ENCODE results near the gene WRAP73. TPM values are rescaled to one million over a fixed set of nuclear protein-coding genes. Genes with fewer than 3 reads are reported as not detected.

The WRAP73 gene, protein sequence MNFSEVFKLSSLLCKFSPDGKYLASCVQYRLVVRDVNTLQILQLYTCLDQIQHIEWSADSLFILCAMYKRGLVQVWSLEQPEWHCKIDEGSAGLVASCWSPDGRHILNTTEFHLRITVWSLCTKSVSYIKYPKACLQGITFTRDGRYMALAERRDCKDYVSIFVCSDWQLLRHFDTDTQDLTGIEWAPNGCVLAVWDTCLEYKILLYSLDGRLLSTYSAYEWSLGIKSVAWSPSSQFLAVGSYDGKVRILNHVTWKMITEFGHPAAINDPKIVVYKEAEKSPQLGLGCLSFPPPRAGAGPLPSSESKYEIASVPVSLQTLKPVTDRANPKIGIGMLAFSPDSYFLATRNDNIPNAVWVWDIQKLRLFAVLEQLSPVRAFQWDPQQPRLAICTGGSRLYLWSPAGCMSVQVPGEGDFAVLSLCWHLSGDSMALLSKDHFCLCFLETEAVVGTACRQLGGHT
- 10 to 100 TPM; 10.9 to 13.7 TPM for total RNA-seq
- long read RNA-seq, donor 1, transcript WRAP73-201 (12 exons, 1,665 nt): major isoform, 9 of 11 reads
- long read RNA-seq, donor 1, partial matches to known transcripts: 0 of 11 reads
- long read RNA-seq, donor 1, other reads (novel, unspliced or antisense): 1 of 11 reads
- long read RNA-seq, donor 2, transcript WRAP73-201 (12 exons, 1,665 nt): major isoform, 61 of 100 reads
- long read RNA-seq, donor 2, transcript WRAP73-202 (11 exons, 1,998 nt): minor isoform, 8 of 100 reads
- long read RNA-seq, donor 2, partial matches to known transcripts: 11 of 100 reads
- long read RNA-seq, donor 2, other reads (novel, unspliced or antisense): 20 of 100 reads

DNA sequence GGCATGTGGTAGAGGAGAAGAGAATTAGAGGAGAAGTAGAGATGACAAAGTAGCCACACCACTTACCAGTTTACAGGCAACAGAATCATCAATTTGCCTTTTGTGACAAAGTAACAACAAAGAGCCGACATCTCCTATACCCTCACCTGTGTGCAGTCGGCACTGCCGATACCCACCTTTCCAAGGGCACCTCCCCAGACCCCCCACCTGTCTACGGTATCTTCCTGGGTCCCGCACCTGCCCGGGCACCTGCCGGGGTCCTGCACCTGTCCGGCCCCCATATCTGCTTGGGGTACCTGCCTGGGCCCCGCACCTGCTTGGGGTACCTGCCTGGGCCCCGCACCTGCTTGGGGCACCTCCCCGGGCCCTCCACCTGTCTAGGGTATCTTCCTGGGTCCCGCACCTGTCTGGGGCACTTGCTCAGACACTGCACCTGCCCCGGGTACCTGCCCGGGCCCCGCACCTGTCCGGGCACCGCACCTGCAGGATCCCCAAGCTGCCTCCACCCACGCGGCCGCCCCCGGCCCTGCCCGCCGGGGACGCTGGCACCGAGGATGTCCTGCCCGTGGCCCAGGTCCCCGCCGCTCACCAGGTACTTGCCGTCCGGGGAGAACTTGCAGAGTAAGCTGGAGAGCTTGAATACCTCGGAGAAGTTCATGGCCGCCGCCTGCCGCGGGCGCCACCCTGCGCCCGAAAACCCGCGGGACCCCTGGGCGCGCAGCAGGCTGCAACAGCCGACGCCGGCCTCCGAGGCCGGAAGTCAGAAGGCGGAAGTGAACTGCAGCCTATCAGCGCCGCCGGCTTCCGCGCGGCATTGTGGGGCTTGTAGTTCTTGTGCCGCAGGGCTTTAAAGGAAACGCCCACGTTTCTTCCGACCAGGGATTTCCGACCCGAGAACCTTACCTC is at the start of gene WRAP73:
WRAP73 (minus strand) TSS at position 762 of the 906 bp plus-strand sequence; CDS start at position 658, 104 bp downstream.
- intact Hi-C loops (cut with DNase I): no loop called here
- DNase-seq (ENCODE audit: low spot score): peak; percentile 97

DNA sequence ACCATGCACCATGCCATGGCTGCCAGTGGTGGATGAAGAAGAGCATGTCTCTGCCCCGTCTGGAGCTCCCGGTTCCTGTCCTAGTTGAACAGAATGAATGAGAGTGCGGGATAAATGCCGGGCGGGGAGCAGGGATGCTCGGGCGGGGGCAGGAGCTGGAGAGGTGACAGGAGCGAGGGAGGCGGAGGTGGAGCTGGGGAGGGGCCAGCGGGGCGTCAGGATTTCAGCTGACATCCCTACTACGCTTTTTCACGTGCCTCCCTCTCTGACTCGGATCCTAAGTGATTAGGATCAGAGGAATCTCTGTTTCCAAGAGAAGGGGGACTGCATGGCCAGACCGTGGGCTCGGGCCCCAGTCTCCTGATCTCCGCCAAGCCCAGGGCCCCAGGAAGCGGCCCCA is 49.7 kb upstream of the WRAP73 start:
- intact Hi-C loops (cut with DNase I): no loop called here
- DNase-seq (ENCODE audit: low spot score): no peak

DNA sequence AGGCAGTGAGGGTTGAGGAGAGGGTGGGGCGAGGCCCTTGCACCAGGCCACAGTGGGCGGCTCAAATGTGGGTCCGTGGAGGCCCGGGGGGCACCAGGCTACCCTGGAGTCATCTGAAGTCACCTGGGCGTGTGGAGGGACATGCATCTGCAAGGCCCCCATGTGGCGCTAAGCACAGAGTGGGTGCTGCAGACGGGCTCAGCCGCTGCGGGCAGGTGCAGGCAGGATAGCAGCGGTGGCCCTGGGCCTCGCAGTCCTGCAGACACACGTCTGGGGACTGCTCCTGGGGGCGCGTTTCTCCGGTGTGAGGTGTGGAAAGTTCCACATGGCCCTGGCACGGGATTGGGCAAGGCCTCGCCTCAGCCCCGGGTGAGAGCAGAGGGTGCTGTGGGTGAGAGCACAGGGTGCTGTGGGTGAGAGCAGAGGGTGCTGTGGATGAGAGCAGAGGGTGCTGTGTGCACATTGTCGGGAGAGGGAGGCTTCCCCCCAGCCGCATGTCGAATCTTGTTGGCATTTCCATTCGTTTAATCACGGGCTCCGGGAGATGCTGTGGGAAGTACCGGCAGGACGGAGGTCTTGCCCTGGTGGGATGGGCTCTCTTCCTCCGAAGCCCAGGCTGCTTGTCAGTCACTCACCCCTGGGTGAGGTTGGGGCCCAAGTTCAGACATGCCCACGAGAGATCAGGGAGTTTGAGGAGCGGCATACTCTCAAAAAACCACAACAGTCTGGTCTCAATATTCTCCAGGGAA is 48.9 kb upstream of the WRAP73 start:
- intact Hi-C loops (cut with DNase I): no loop called here
- no peak for DNase-seq (ENCODE audit: low spot score)

DNA sequence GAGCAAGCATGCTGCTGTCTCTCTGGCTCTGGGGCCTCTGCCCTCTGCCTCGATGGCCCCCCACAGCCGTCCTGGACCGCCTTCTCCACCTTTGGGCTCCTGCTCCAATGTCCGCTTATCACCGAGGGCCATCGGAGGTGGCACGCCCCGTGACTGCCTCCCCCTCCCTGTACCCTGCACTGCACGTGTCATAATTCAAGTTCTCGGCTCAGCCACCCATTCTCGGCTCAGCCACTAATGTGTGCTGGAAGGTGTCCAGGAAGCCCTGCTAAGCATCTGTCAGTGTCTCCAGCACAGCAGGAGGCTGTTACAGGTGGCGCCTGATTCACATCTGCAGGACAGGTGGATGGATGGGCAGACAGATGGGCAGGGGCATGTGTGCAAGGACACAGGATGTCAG is 47.9 kb upstream of the WRAP73 start:
- intact Hi-C loops (cut with DNase I): no loop called here
- no peak for DNase-seq (ENCODE audit: low spot score)

DNA sequence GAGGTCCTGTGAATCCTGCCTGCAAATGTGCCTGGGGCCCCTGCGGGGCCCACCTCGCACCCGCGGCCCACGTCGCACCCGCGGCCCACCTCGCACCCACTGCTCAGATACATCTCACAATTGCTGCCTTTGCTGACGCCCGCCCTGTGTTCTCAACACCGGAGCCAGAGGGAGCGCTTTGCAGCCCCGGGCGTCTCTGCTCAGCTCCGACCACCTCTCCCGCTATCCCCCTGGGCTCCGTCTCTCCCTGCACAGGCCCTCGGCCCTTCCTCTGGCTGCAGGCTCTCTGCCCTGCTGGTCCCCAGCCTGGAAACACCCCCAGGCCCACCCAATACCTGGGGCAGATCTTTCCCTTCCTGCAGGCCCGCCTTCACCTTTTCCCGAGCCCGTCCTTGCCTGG is 47.2 kb upstream of the WRAP73 start:
- intact Hi-C loops (cut with DNase I): no loop called here
- DNase-seq (ENCODE audit: low spot score): no peak

DNA sequence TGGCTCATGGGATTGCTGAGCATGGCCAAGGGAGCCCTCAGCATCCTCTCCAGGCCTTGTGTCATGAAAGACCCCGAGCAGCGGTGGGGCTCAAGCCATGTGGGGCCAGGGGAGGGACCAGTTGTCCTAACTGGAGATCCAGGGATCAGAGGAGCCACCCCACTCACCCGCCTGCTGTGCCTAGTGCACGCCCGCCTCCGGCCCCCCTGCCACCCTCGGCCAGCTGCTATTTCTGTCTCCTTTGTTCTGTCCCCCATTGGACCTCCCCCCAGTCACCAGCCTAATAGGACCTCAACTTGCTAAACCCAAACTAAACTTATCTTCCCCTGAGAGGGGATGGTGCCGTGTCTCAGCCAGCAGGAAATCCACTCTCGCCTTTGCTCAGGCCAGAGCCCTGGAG is 46.8 kb upstream of the WRAP73 start:
- intact Hi-C loops (cut with DNase I): no loop called here

DNA sequence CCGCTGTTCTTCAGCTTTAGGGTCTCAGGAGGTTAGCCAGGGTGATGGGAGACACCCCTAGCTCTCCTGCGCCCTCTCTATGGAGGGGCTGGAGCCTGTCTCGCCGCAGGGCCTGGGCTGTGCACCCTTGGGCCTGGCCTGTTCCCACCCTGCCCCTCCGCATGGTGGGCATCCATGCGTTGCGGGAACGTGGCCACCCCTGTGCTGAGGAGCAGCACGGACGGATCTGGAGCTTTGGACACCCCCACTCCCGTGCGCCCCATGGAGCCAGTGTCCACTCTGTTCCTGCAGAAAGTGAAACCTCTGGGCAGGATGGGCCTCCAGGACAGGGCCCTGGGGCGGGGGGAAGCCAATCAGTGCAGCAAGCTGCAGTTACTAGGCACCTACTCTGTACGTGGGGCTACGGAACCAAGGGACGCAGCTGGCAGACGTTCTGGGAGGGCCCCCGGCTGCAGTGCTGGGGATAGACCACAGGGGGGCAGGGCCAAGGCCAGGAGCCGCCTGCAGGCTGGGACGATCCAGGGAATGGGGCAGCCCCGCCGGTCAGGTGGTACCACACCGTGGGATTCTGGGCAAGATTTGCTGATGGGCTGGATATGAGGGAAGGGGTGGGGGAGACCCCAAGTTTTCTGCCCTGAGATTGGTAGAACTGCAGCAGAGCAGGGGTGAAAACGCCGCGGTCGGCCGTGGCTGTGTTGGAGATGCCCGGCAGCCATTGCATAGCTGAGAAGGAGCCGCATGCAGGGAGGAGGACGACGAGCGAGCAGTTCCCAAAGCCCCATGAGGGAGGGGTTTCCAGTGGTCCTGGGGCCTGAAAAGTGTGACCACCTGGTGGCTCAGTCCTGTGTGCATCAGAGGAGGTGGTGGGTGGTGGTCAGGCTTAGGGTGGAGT is 45.7 kb upstream of the WRAP73 start:
- intact Hi-C loops (cut with DNase I): no loop called here
- no peak for DNase-seq (ENCODE audit: low spot score)

More for the DNA sequence above, 46.8 kb upstream of the WRAP73 start:
- no peak for DNase-seq (ENCODE audit: low spot score)

DNA sequence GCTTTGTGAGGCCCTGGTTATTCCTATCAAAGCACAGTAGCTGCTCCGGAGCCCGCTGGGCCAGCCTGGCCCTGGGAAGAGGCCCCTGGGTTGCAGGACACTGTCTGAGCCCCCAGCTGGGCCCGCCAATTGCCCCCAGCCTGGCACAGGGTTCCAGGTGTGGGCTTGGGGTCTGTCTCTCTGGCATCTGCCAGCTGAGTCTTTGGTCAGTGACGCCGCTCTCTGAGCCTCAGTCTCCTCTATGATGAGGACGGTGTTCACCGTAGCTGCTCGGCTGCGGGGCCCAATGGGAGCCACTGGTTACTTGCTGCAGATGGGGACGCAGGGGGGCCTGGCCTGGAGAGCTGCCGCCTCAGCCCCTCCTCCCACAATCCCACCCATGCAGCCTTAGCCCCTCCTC is 43.4 kb upstream of the WRAP73 start:
- intact Hi-C loops (cut with DNase I): loop anchor here in 1 of 2 donors (5.0 kb wide), 1 partner anchor 694 kb away; no protein-coding TSS in a partner anchor
- DNase-seq (ENCODE audit: low spot score): no peak

DNA sequence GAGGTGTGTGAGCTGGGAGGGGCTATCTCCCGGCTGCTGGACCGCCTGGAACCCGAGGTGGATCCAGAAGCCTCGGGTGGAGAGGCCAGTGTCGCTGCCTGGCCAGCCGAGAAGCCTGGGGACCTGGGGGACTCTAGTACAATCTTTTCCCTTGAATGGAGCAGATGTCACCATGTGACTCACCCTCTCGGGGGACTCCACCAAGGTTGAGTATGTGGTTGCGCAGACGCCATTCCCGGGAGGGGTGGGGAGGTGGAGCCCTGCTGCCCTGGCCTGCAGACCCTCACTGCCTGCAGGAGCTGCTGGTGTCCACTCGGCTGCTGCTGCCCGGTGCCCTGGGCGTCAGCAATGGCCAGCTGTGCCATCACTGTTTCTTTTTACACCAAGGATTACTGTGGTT is 42.7 kb upstream of the WRAP73 start:
- intact Hi-C loops (cut with DNase I): loop anchor here in 1 of 2 donors (5.0 kb wide), 1 partner anchor 695 kb away; no protein-coding TSS in a partner anchor
- no peak for DNase-seq (ENCODE audit: low spot score)

DNA sequence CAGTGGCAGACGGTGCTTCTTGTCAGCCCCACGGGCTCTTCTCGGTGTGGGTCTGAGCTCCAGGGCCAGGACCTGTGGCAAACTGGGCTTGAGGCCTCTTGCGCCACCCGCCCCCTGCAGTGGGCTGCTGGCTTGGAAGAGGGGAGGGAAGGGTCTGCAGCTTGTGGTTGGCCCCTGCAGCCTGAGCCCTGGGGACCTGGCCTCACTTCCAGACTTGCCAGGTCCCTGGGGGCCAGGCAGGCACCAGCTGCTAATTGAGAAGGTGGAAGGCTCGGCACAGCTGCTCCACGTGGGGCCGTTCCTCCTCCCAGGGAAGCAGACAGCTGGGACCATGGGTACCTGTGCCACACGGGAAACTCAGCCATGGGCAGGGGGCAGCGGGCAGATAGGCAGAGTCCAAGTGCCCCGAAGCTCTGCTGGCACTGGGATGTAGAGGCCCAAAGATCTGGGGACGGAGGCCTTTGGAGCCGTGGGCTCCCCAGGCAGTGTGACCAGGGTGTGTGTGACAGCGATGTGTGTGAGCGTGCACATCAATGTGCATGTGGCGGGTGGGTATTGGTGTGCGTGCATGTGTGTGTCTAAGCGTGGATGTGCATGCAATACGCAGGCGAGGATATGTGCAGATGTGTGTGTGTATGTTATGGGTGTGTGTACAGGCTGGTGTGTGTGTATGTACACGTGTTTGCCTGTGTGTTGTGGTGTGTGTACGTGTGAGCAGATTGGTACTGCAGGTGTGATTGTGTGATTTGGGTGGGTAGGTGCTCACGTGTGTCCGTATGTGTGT is 41.7 kb upstream of the WRAP73 start:
- no peak for DNase-seq (ENCODE audit: low spot score)
- intact Hi-C loops (cut with DNase I): loop anchor here in 1 of 2 donors (1.0 to 5.0 kb wide), 2 partner anchors 43 to 696 kb away; no protein-coding TSS in a partner anchor

DNA sequence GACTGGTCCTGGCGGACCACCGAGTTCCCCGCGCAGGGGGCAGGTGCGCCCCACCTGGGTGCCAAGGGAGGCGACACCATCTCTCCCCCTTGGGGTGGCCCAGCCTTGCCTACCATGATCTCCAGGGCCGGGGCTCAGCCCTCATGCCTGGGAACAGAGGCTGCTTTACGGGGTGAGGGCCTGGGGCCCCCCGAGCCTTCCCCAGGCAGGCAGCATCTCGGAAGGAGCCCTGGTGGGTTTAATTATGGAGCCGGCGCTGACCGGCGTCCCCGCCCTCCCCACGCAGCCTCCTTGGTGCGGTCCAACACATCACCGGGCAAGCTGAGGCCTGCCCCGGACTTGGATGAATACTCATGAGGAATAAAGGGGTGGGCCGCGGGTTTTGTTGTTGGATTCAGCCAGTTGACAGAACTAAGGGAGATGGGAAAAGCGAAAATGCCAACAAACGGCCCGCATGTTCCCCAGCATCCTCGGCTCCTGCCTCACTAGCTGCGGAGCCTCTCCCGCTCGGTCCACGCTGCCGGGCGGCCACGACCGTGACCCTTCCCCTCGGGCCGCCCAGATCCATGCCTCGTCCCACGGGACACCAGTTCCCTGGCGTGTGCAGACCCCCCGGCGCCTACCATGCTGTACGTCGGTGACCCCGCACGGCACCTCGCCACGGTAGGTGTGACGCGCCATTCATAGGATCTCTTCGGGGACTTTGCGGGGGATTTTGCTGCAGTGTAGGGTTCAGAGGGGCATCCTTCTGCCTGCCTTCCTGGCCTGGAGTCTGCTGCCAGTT is 40.6 kb upstream of the WRAP73 start:
- intact Hi-C loops (cut with DNase I): loop anchor here in 1 of 2 donors (1.0 to 5.0 kb wide), 2 partner anchors 44 to 697 kb away; no protein-coding TSS in a partner anchor
- no peak for DNase-seq (ENCODE audit: low spot score)

DNA sequence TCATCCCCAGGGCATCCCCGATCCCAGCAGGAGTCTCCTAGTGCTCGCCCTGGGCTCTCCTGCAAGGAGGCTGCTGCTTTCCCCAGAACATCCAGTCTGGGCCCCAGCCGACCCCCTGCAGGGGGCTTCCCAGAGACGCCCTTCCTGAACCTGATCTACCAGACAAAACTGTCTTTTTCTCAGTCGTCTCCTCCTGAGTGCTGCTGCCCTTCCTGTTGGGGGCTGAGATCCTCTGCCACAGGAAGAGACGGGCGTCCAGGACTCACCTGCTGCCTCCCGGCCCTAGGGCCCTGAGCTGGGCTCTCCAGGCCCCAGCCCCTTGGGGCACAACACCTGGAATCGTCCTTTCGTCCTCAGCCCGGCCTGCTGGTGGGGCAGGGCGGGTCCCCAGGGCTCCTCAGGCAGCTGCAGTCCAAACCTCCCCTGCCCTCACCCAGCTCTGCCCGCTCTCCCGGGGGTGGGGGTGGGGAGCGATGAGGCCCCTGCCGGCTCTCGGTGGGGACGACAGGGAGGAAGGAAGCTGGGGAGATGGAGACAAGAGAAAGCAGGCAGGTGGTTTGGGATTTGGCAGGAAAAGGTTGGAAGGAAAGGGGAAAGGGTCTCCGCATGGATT is 39.3 kb upstream of the WRAP73 start:
- DNase-seq (ENCODE audit: low spot score): no peak
- intact Hi-C loops (cut with DNase I): no loop called here

DNA sequence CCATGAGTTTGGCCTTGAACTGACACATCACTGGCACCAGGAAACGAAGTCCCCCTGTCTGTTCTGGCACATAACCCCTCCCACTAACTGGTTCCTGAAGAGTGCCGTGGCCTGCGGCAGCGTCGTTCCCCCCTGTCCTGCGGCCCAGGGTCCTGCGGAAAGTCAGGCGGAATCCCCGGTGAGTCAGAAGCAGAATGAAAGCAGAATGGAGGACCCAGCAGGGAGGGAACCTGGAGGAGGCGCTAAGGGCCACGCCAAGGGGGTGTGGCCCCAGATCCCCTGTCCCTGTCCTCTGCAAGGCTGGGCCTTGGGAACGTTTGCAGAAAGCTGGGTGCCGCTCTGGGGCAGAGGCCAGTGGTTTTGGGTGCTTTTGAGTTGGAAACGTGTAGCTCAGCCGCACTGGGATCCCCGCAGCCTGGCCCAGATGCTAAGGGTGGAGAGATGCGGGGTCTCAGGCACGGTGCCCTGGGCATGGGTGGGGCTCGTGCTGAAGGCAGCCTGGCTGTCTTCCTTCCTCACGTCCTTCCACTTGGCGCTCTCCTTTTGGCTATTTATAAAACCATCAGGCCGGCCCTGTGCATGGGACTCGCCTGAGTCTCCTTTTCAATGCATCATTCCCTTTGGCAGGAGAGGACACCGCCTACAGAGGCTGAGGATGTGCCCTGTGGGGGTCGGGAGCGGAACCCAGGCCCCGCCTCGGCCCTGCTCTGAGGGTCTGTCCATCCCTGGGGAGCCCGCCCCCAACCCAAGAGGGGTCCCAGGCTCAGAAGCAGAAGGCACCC is 38.6 kb upstream of the WRAP73 start:
- intact Hi-C loops (cut with DNase I): no loop called here
- DNase-seq (ENCODE audit: low spot score): no peak

DNA sequence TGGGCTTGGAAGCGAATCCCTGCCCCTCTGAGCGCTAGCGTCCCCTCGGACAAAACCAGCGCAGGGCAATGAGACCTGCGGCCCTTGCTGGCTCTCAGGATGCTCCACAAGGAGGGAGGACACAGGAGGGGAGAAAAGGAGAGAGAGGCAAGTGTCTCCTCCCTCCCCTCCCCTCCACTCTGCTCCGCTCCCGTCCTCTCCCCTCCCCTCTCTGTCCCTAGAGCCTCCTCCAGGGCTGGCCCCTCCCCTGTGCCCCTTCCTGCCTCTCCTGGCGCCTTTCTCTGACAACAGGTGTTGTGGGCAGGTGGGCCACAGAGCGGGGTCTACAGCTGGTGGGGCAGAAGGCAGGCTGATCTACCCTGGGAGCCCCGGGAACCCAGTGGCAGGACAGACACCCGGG is 37.6 kb upstream of the WRAP73 start:
- intact Hi-C loops (cut with DNase I): no loop called here
- no peak for DNase-seq (ENCODE audit: low spot score)

DNA sequence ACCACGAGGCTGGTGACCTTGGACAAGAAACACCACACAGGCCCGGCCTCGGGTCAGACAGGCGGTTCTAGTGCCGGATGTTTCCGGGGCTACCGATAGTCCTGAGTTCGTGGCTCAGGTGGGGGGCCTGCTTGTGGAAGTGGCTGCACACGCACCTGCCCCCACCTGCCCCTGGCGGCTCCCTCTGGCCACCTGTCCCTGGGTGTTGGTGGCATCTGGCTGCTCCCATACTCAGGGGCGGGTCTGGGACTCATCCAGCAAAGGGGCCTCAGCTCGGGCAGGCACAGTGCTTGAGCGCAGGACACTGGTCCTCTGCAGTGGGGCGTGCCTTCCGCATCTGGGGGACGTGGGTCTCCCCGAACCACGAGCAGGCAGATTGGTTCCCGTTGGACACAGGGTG is 36.0 kb upstream of the WRAP73 start:
- intact Hi-C loops (cut with DNase I): no loop called here
- no peak for DNase-seq (ENCODE audit: low spot score)
